ENCODE measurements around the gene GOLT1B. TPM values are rescaled to one million over a fixed set of nuclear protein-coding genes. Genes with fewer than 3 reads are reported as not detected.

Gene GOLT1B
- total RNA-seq, 1 donor, result 99.3 TPM

- no peak for TF ChIP-seq CTCF (IDR thresholded peaks at IDR 0.05; ENCODE audit: insufficient read depth, low read depth, low read length)
- H3K4me3 ChIP-seq (ENCODE audit: low read depth, low read length), result no peak overlapping the region
- DNase-seq (ENCODE audit: low read depth), result peak; percentile 18
Observed at GRCh38 chr12:21566223-21566906, 64.8 kb downstream of the GOLT1B start.

GRCh38 chr12:21566907-21567394 lies 65.4 kb downstream of the GOLT1B start:
- no peak for TF ChIP-seq CTCF (IDR thresholded peaks at IDR 0.05; ENCODE audit: insufficient read depth, low read depth, low read length)
- no peak for DNase-seq (ENCODE audit: low read depth)
- H3K4me3 ChIP-seq (ENCODE audit: low read depth, low read length), result no peak overlapping the region

Other genes starting within 250 kb of the GOLT1B start
- 0.32 and 0.86 TPM in 2 replicates for gene SLCO1A2, start 166.9 kb upstream of the GOLT1B start, total RNA-seq
- gene IAPP, start 128.9 kb upstream of the GOLT1B start, total RNA-seq, result not detected in 2 replicates
- 9.5 and 11.3 TPM in 2 replicates for gene PYROXD1, start 64.1 kb upstream of the GOLT1B start, total RNA-seq
- 68.6 and 95.9 TPM in 2 replicates for gene RECQL, start 154 bp upstream of the GOLT1B start, total RNA-seq
- gene SPX, start 24.5 kb downstream of the GOLT1B start, total RNA-seq, result under 0.01 and 0.86 TPM in 2 replicates
- gene GYS2, start 103.1 kb downstream of the GOLT1B start, total RNA-seq, result not detected in 2 replicates
- 525 and 613 TPM in 2 replicates for gene LDHB, start 156.1 kb downstream of the GOLT1B start, total RNA-seq